MCF 10A (cell line): ENCODE data around the gene ZHX3. TPM values are rescaled to one million over a fixed set of nuclear protein-coding genes. Genes with fewer than 3 reads are reported as not detected.

Source experiments
- BruUV-seq: library from RNA; stranded (reverse); fragments of 400-500 nt; replicated peaks from 2 replicates; lab custom pipeline; 2021; lab: Mats Ljungman, UMichigan
- CTCF ChIA-PET: fragments of 300-600 bp; sonication (Branson Sonifier 250); formaldehyde crosslinking; extraction: SDS; loops from one replicate; lab custom pipeline; 2021; ENCODE audit warnings: antibody characterized with exemption, inconsistent platforms; lab: Yijun Ruan, JAX
- POLR2A ChIA-PET: fragments of 300-600, 350-650 bp; sonication (Branson Sonifier 250); formaldehyde crosslinking; extraction: SDS; loops from one replicate; lab custom pipeline; 2020; ENCODE audit warnings: antibody characterized with exemption, inconsistent platforms; lab: Yijun Ruan, JAX
- DNase-seq: peaks from one replicate; pipeline ENCODE4 v3.0.0-alpha.2; 2018; ENCODE audit not compliant: unreplicated experiment
- H3K27ac Mint-ChIP-seq: one replicate; pipeline ENCODE4 v1.8.0; 2022; ENCODE audit warnings: mild to moderate bottlenecking, low read depth, mixed read lengths; ENCODE audit not compliant: unreplicated experiment
- H3K27me3 Mint-ChIP-seq: one replicate; pipeline ENCODE4 v1.8.0; 2022; ENCODE audit warnings: mixed read lengths; ENCODE audit not compliant: insufficient read depth, unreplicated experiment
- H3K36me3 Mint-ChIP-seq: one replicate; pipeline ENCODE4 v1.8.0; 2022; ENCODE audit warnings: mild to moderate bottlenecking, moderate library complexity, mixed read lengths; ENCODE audit not compliant: insufficient read depth, unreplicated experiment
- H3K4me1 Mint-ChIP-seq: one replicate; pipeline ENCODE4 v1.8.0; 2022; ENCODE audit warnings: mixed read lengths; ENCODE audit not compliant: insufficient read depth, unreplicated experiment
- H3K4me3 Mint-ChIP-seq: one replicate; pipeline ENCODE4 v1.8.0; 2022; ENCODE audit warnings: mild to moderate bottlenecking, moderate library complexity, mixed read lengths; ENCODE audit not compliant: unreplicated experiment
- H3K9me3 Mint-ChIP-seq: one replicate; pipeline ENCODE4 v1.8.0; 2022; ENCODE audit warnings: mixed read lengths; ENCODE audit not compliant: unreplicated experiment
- CTCF ChIP-seq: fragments of 200-600 bp; IDR thresholded peaks from one replicate; pipeline ENCODE4 v1.8.0; 2022; ENCODE audit warnings: antibody characterized with exemption, mild to moderate bottlenecking; ENCODE audit not compliant: unreplicated experiment
- intact Hi-C: fragments of 100-400 bp; cut with micrococcal nuclease; formaldehyde crosslinking; loops from 2 replicates; pipeline ENCODE4 v1.14.1; 2022
- total RNA-seq: library from RNA; stranded (reverse); gene quantifications from 2 replicates; pipeline ENCODE4 v1.2.3, GENCODE V29; 2022

ZHX3 gene
- total RNA-seq, 1 experiment from 2014 or later = 34.1 TPM

GRCh38 chr20:41158082-41158625 is 159.4 kb downstream of the ZHX3 start:
- CTCF ChIA-PET = interaction anchor here (0.6 to 5.7 kb wide), 7 partner anchors 13 to 190 kb away, joined by 3 to 57 read pairs (median 3); partner anchors contain the start of gene LPIN3
- H3K27ac Mint-ChIP-seq = no peak overlapping the region
- BruUV-seq = no TSS peak
- TF ChIP-seq CTCF = no peak
- no peaks in the 10 kb centered on the region for H3K27me3 Mint-ChIP-seq
- no peak for DNase-seq
- intact Hi-C loops = no loop called here
- H3K9me3 Mint-ChIP-seq = no peaks in the 10 kb centered on the region
- H3K36me3 Mint-ChIP-seq = peaks cover 22% of the 10 kb centered on the region
- POLR2A ChIA-PET = interaction anchor here (0.6 to 3.9 kb wide), 11 partner anchors 9 to 181 kb away, joined by 3 to 13 read pairs (median 3); partner anchors contain the start of gene PLCG1
- peaks cover 17% of the 10 kb centered on the region for H3K4me1 Mint-ChIP-seq
- no peak overlapping the region for H3K4me3 Mint-ChIP-seq

- no peak for TF ChIP-seq CTCF
- ChIA-PET POLR2A (interaction anchor here (0.6 to 1.3 kb wide), 5 partner anchors 9 to 23 kb away, joined by 3 to 6 read pairs (median 4); no protein-coding TSS in a partner anchor), CTCF (interaction anchor here (0.9 to 5.7 kb wide), 8 partner anchors 12 to 192 kb away, joined by 3 to 57 read pairs (median 6); partner anchors contain the start of gene LPIN3)
- Mint-ChIP-seq H3K4me3 (no peak overlapping the region), H3K36me3 (peaks cover 14% of the 10 kb centered on the region), H3K9me3 (no peaks in the 10 kb centered on the region), H3K27me3 (no peaks in the 10 kb centered on the region), H3K27ac (no peak overlapping the region), H3K4me1 (peaks cover 28% of the 10 kb centered on the region)
- no peak for DNase-seq
- intact Hi-C loops = no loop called here
- BruUV-seq = no TSS peak
These were observed 162.3 kb downstream of the ZHX3 start for GRCh38 chr20:41155261-41155660.

- no peaks in the 10 kb centered on the region for H3K9me3 Mint-ChIP-seq
- intact Hi-C loops = no loop called here
- BruUV-seq = no TSS peak
- peaks cover 30% of the 10 kb centered on the region for H3K4me1 Mint-ChIP-seq
- ChIA-PET CTCF (interaction anchor here (0.9 to 5.7 kb wide), 7 partner anchors 11 to 192 kb away, joined by 3 to 57 read pairs (median 8); partner anchors contain the start of gene LPIN3), POLR2A (interaction anchor here (0.6 to 1.3 kb wide), 5 partner anchors 8 to 22 kb away, joined by 3 to 6 read pairs (median 4); no protein-coding TSS in a partner anchor)
- H3K4me3 Mint-ChIP-seq = no peak overlapping the region
- no peak for DNase-seq
- H3K27me3 Mint-ChIP-seq = no peaks in the 10 kb centered on the region
- TF ChIP-seq CTCF = no peak
- peaks cover 11% of the 10 kb centered on the region for H3K36me3 Mint-ChIP-seq
- no peak overlapping the region for H3K27ac Mint-ChIP-seq
These were observed 162.9 kb downstream of the ZHX3 start for GRCh38 chr20:41154436-41155176.

- peaks cover 28% of the 10 kb centered on the region for H3K4me1 Mint-ChIP-seq
- no peak overlapping the region for H3K4me3 Mint-ChIP-seq
- no TSS peak for BruUV-seq
- no peaks in the 10 kb centered on the region for H3K9me3 Mint-ChIP-seq
- intact Hi-C loops = no loop called here
- POLR2A ChIA-PET = interaction anchor here (0.6 to 1.1 kb wide), 4 partner anchors 8 to 49 kb away, joined by 3 to 5 read pairs (median 3); partner anchors contain the start of gene PLCG1
- TF ChIP-seq CTCF = no peak
- DNase-seq = no peak
- peaks cover 2% of the 10 kb centered on the region for H3K36me3 Mint-ChIP-seq
- CTCF ChIA-PET = interaction anchor here (0.6 to 1.6 kb wide), 5 partner anchors 21 to 259 kb away, joined by 3 to 11 read pairs (median 4); partner anchors contain the start of gene LPIN3
- H3K27ac Mint-ChIP-seq = no peak overlapping the region
- H3K27me3 Mint-ChIP-seq = no peaks in the 10 kb centered on the region
These were observed 165.3 kb downstream of the ZHX3 start for GRCh38 chr20:41152108-41152757.
